ENCODE results near the gene DISC1.

GRCh38 chr1:232066521-232066920, 439.9 kb downstream of the DISC1 start:
- TF ChIP-seq EZH2phosphoT487 (IDR thresholded peaks at IDR 0.05; ENCODE audit: unreplicated experiment) (no peak), REST (IDR thresholded peaks at IDR 0.05; ENCODE audit: unreplicated experiment) (no peak), POLR2AphosphoS5 (IDR thresholded peaks at IDR 0.05; ENCODE audit: low read depth) (no peak), CTCF (conservative IDR thresholded peaks at IDR 0.05; ENCODE audit: low read depth in 2 of 2) (no peak), EZH2 (IDR thresholded peaks at IDR 0.05; ENCODE audit: low read depth, unreplicated experiment) (no peak), JUNB (IDR thresholded peaks at IDR 0.05; ENCODE audit: unreplicated experiment) (no peak), CREB1 (CRISPR knock-in tag; IDR thresholded peaks at IDR 0.05; ENCODE audit: low read depth) (no peak), ZNF462 (CRISPR knock-in tag; IDR thresholded peaks at IDR 0.05) (no peak)
